Naive thymus-derived CD4-positive, alpha-beta T cell (primary cell): ENCODE data around the gene MTTP. TPM values are rescaled to one million over a fixed set of nuclear protein-coding genes. Genes with fewer than 3 reads are reported as not detected.

Source experiments
- ATAC-seq: fragments of 150-1000 bp; cut with Tn5 transposase; 2 replicates; pipeline ENCODE4 v1.10.0; 2021; ENCODE audit warnings: mild to moderate bottlenecking, moderate library complexity
- CTCF ChIA-PET: fragments of 350-600 bp; sonication (Branson Sonifier 250); formaldehyde crosslinking; loops from one replicate; lab custom pipeline; 2021; ENCODE audit warnings: antibody characterized with exemption; lab: Charles Lee
- POLR2A ChIA-PET: fragments of 350-600 bp; sonication (Branson Sonifier 250); formaldehyde crosslinking; loops from one replicate; lab custom pipeline; 2021; ENCODE audit warnings: antibody characterized with exemption, inconsistent platforms; lab: Charles Lee
- DNase-seq, 9 donors: peaks; one replicate each; pipeline versions ENCODE4 v3.0.0 to v3.0.0-alpha.2; 2020 to 2022; ENCODE audit warnings: mixed read lengths in 1 of 9
- H3K27ac ChIP-seq: one replicate; pipeline ENCODE4 v1.7.0; 2013; ENCODE audit warnings: mild to moderate bottlenecking, low read depth, low read length, moderate library complexity
- H3K27me3 ChIP-seq, 2 donors: one replicate each; pipeline ENCODE4 v1.7.0; 2013; ENCODE audit warnings: low read length in 2 of 2, mild to moderate bottlenecking in 2 of 2, moderate library complexity in 2 of 2; ENCODE audit not compliant: control insufficient read depth in 2 of 2, insufficient read depth in 2 of 2
- H3K36me3 ChIP-seq, 3 experiments: 1 replicate in 2 of 3; 2 replicates in 1 of 3; pipeline ENCODE4 v1.7.0; 2013; ENCODE audit warnings: low read length in 3 of 3, mild to moderate bottlenecking in 3 of 3, moderate library complexity in 1 of 3; ENCODE audit not compliant: insufficient read depth in 3 of 3, control insufficient read depth in 2 of 3
- H3K4me1 ChIP-seq, 2 donors: one replicate each; pipeline ENCODE4 v1.7.0; 2013; ENCODE audit warnings: low read length in 2 of 2, mild to moderate bottlenecking in 2 of 2, moderate library complexity in 1 of 2; ENCODE audit not compliant: control insufficient read depth in 2 of 2, insufficient read depth in 2 of 2
- H3K4me3 ChIP-seq: 2 replicates; pipeline ENCODE4 v1.7.0; 2013; ENCODE audit warnings: mild to moderate bottlenecking, low read length
- H3K9me3 ChIP-seq, 3 experiments: 1 replicate in 2 of 3; 2 replicates in 1 of 3; pipeline ENCODE4 v1.7.0; 2013; ENCODE audit warnings: low read length in 3 of 3; ENCODE audit not compliant: control insufficient read depth in 2 of 3
- H3K27ac Mint-ChIP-seq, 9 donors: one replicate each; pipeline ENCODE4 v1.8.0; 2020 to 2022; ENCODE audit warnings: mixed read lengths in 9 of 9, mild to moderate bottlenecking in 8 of 9, moderate library complexity in 5 of 9, inconsistent platforms in 2 of 9
- H3K27me3 Mint-ChIP-seq, 5 donors: one replicate each; pipeline ENCODE4 v1.8.0; 2021 to 2022; ENCODE audit warnings: mixed read lengths in 5 of 5, mild to moderate bottlenecking in 1 of 5
- H3K36me3 Mint-ChIP-seq, 5 donors: one replicate each; pipeline ENCODE4 v1.8.0; 2020 to 2022; ENCODE audit warnings: mixed read lengths in 5 of 5, mild to moderate bottlenecking in 3 of 5, inconsistent platforms in 1 of 5
- H3K4me1 Mint-ChIP-seq, 7 donors: one replicate each; pipeline ENCODE4 v1.8.0; 2020 to 2022; ENCODE audit warnings: mixed read lengths in 7 of 7, mild to moderate bottlenecking in 3 of 7, inconsistent platforms in 1 of 7
- H3K4me3 Mint-ChIP-seq, 10 donors: one replicate each; pipeline ENCODE4 v1.8.0; 2020 to 2022; ENCODE audit warnings: mild to moderate bottlenecking in 10 of 10, mixed read lengths in 10 of 10, moderate library complexity in 6 of 10, inconsistent platforms in 2 of 10
- H3K9me3 Mint-ChIP-seq, 11 donors: one replicate each; pipeline ENCODE4 v1.8.0; 2020 to 2022; ENCODE audit warnings: mixed read lengths in 11 of 11, mild to moderate bottlenecking in 4 of 11, inconsistent platforms in 1 of 11, moderate library complexity in 1 of 11
- intact Hi-C, 2 donors: fragments of 100-400 bp; cut with micrococcal nuclease; formaldehyde crosslinking; loops; one replicate each; pipeline ENCODE4 v1.15.1; 2023
- polyA plus RNA-seq, 2 donors: library from polyadenylated mRNA; unstranded; fragments of 300-500 nt; fragmentation: Illumina TruSeq; gene quantifications; one replicate each; pipeline ENCODE4 v1.2.3, GENCODE V29; 2021
- total RNA-seq, 6 experiments: library from RNA in 5 of 6; stranded (reverse) in 5 of 6; gene quantifications; 1 replicate in 5 of 6; 2 replicates in 1 of 6; pipeline ENCODE4 v1.2.3 and lab custom pipeline; 2021 to 2026

Gene MTTP
- total and polyA plus RNA-seq, 7 experiments from 2014 or later, result 0.51 to 0.76 TPM; not detected in 5

DNA sequence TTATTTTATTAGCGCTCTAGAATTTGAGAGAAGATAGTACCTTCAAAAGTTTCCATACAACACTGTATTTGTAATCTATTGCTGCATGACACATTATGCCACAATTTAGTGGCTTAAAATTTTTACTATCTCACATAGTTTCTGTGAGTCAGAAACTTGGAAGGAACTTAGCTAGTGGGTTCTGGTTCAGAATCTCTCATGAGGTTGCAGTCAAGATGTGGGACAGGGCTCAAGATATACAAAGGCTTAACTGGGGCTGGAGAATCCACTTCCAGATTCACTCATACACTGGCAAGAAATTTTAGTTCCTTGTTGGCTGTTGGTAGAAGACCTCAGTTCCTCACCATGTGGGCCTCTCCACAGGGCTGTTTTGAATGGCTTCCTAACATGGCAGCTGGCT is 94.5 kb downstream of the MTTP start:
- H3K27me3 ChIP-seq, result no peaks in the 10 kb centered on the region
- no peaks in the 10 kb centered on the region for H3K36me3 ChIP-seq
- no peak for ATAC-seq
- Mint-ChIP-seq H3K9me3 (peaks cover 7 to 41% (median 22%) of the 10 kb centered on the region in 11 donors), H3K27me3 (peaks cover 0 to 58% (median 29%) of the 10 kb centered on the region in 5 donors), H3K4me3 (no peak overlapping the region), H3K36me3 (peaks cover 0 to 22% (median 0%) of the 10 kb centered on the region in 5 donors), H3K4me1 (no peaks in the 10 kb centered on the region), H3K27ac (no peak overlapping the region)
- H3K9me3 ChIP-seq, result peaks cover 0 to 14% (median 0%) of the 10 kb centered on the region in 3 experiments
- POLR2A ChIA-PET, result no interaction called here
- H3K27ac ChIP-seq, result no peak overlapping the region
- intact Hi-C loops, result no loop called here
- DNase-seq, result no peak
- no peaks in the 10 kb centered on the region for H3K4me1 ChIP-seq
- CTCF ChIA-PET, result no interaction called here
- H3K4me3 ChIP-seq, result no peak overlapping the region

GRCh38 chr4:99670409-99671073 is 95.9 kb downstream of the MTTP start:
- Histone ChIP-seq H3K27me3 (no peaks in the 10 kb centered on the region), H3K36me3 (no peaks in the 10 kb centered on the region), H3K9me3 (peaks cover 0 to 14% (median 0%) of the 10 kb centered on the region in 3 experiments), H3K4me1 (no peaks in the 10 kb centered on the region), H3K27ac (no peak overlapping the region), H3K4me3 (no peak overlapping the region)
- H3K27ac Mint-ChIP-seq, result no peak overlapping the region
- peaks cover 2 to 66% (median 29%) of the 10 kb centered on the region in 5 donors for H3K27me3 Mint-ChIP-seq
- DNase-seq (no peak), ATAC-seq (no peak)
- CTCF ChIA-PET, result no interaction called here
- peaks cover 0 to 22% (median 0%) of the 10 kb centered on the region in 5 donors for H3K36me3 Mint-ChIP-seq
- intact Hi-C loops, result no loop called here
- no peak overlapping the region for H3K4me3 Mint-ChIP-seq
- no peaks in the 10 kb centered on the region for H3K4me1 Mint-ChIP-seq
- H3K9me3 Mint-ChIP-seq, result peaks cover 7 to 50% (median 23%) of the 10 kb centered on the region in 11 donors
- POLR2A ChIA-PET, result no interaction called here

Other genes starting within 250 kb of the MTTP start
- gene ADH1C, start 222.1 kb upstream of the MTTP start, total RNA-seq, result not detected
- not detected for gene ADH1C, start 222.1 kb upstream of the MTTP start, polyA plus RNA-seq
- gene ADH7, start 139.5 kb upstream of the MTTP start, total RNA-seq, result not detected
- not detected for gene ADH7, start 139.5 kb upstream of the MTTP start, polyA plus RNA-seq
- gene C4orf17, start 63.8 kb upstream of the MTTP start, total RNA-seq, result not detected
- gene C4orf17, start 63.8 kb upstream of the MTTP start, polyA plus RNA-seq, result under 1 TPM in 1 of 2 donors, not detected in 1; 0.07 TPM
- 1 to 10 TPM; 3.9 to 9.1 (median 7.7) TPM for gene TRMT10A, start 10.8 kb upstream of the MTTP start, total RNA-seq
- gene TRMT10A, start 10.8 kb upstream of the MTTP start, polyA plus RNA-seq, result 1 to 10 TPM; 4.0 to 5.6 TPM
- not detected for gene C4orf54, start 83.0 kb downstream of the MTTP start, total RNA-seq
- gene C4orf54, start 83.0 kb downstream of the MTTP start, polyA plus RNA-seq, result not detected
- 10 to 100 TPM; 10.9 to 49.6 (median 20.7) TPM for gene DAPP1, start 242.0 kb downstream of the MTTP start, total RNA-seq
- 10 to 100 TPM; 17.7 to 23.2 TPM for gene DAPP1, start 242.0 kb downstream of the MTTP start, polyA plus RNA-seq